ENCODE data around the gene IL36B. TPM values are rescaled to one million over a fixed set of nuclear protein-coding genes. Genes with fewer than 3 reads are reported as not detected.
A peak's percentile ranks its signal among the peaks of the same experiment; 100 is the strongest.

The IL36B gene
- total RNA-seq, 2 donors from 2014 or later, result not detected

- Histone ChIP-seq H3K4me3 (no peak overlapping the region), H3K27ac (no peak overlapping the region), H3K9me3 (no peaks in the 10 kb centered on the region), H3K27me3 (no peaks in the 10 kb centered on the region), H3K36me3 (no peaks in the 10 kb centered on the region), H3K4me1 (no peaks in the 10 kb centered on the region)
- peak; percentile 1 for DNase-seq (ENCODE audit: low spot score)
- no peak for TF ChIP-seq CTCF (IDR thresholded peaks at IDR 0.05)
Observed at GRCh38 chr2:113078350-113078839, 25.7 kb upstream of the IL36B start.

- no peak for DNase-seq (ENCODE audit: low spot score)
- H3K27ac ChIP-seq, result no peak overlapping the region
- TF ChIP-seq CTCF (IDR thresholded peaks at IDR 0.05), result no peak
Observed at GRCh38 chr2:113077921-113078320, 25.3 kb upstream of the IL36B start.

GRCh38 chr2:113076954-113077669 is 24.4 kb upstream of the IL36B start:
- Histone ChIP-seq H3K27me3 (no peaks in the 10 kb centered on the region), H3K27ac (no peak overlapping the region), H3K4me1 (no peaks in the 10 kb centered on the region), H3K4me3 (no peak overlapping the region), H3K9me3 (no peaks in the 10 kb centered on the region), H3K36me3 (no peaks in the 10 kb centered on the region)
- no peak for TF ChIP-seq CTCF (IDR thresholded peaks at IDR 0.05)
- DNase-seq (ENCODE audit: low spot score), result no peak

More at GRCh38 chr2:113077921-113078320, 25.3 kb upstream of the IL36B start:
- no peaks in the 10 kb centered on the region for H3K9me3 ChIP-seq
- H3K4me1 ChIP-seq, result no peaks in the 10 kb centered on the region
- no peaks in the 10 kb centered on the region for H3K27me3 ChIP-seq
- H3K36me3 ChIP-seq, result no peaks in the 10 kb centered on the region
- H3K4me3 ChIP-seq, result no peak overlapping the region

GRCh38 chr2:113075600-113075999 is 22.9 kb upstream of the IL36B start:
- Histone ChIP-seq H3K27me3 (no peaks in the 10 kb centered on the region), H3K27ac (no peak overlapping the region), H3K4me1 (no peaks in the 10 kb centered on the region), H3K36me3 (no peaks in the 10 kb centered on the region), H3K4me3 (no peak overlapping the region), H3K9me3 (no peaks in the 10 kb centered on the region)
- no peak for DNase-seq (ENCODE audit: low spot score)
- no peak for TF ChIP-seq CTCF (IDR thresholded peaks at IDR 0.05)

- no peak for TF ChIP-seq CTCF (IDR thresholded peaks at IDR 0.05)
- DNase-seq (ENCODE audit: low spot score), result no peak
- no peaks in the 10 kb centered on the region for H3K9me3 ChIP-seq
- no peaks in the 10 kb centered on the region for H3K36me3 ChIP-seq
- H3K27ac ChIP-seq, result no peak overlapping the region
- H3K4me1 ChIP-seq, result no peaks in the 10 kb centered on the region
- no peaks in the 10 kb centered on the region for H3K27me3 ChIP-seq
- no peak overlapping the region for H3K4me3 ChIP-seq
Observed at GRCh38 chr2:113075030-113075429, 22.4 kb upstream of the IL36B start.

Data from right atrium auricular region (tissue), 2 donors.